Hepatocyte (in vitro differentiated cells): Measurements from ENCODE around the gene VPS16.

ENCODE experiments used
- CTCF ChIP-seq: fragments of 200-600 bp; sonication (generic); IDR thresholded peaks from 2 replicates; pipeline ENCODE4 v1.5.1; 2016; ENCODE audit warnings: antibody characterized with exemption, mild to moderate bottlenecking; ENCODE audit not compliant: poor library complexity
- EZH2 ChIP-seq: fragments of 200-600 bp; sonication (generic); IDR thresholded peaks from 2 replicates; pipeline ENCODE4 v1.6.1; 2016; ENCODE audit warnings: antibody characterized with exemption, mild to moderate bottlenecking, borderline replicate concordance
- EZH2phosphoT487 ChIP-seq: fragments of 200-600 bp; sonication (generic); IDR thresholded peaks from one replicate; pipeline ENCODE4 v1.6.1; 2018; ENCODE audit warnings: antibody characterized with exemption, mild to moderate bottlenecking, low read depth, moderate library complexity; ENCODE audit not compliant: unreplicated experiment, severe bottlenecking

DNA sequence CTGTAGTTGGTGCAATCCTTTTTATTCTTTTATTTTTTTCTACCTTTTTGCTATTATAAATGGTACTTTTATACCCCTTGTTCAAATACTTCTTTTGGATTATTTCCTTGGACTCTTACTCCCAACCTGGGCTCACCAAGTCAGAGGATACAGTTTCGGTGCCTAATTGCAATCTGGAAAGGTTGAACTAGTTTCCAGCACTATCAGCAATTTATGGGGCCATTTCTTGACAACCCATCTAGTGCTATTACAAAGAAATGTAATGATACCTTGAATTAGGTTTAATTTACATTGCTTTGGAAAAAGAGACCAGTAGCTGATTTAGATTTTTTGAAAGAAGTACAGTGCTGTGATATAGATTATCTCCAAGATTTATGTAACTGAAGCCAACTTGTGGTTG is 38.0 kb downstream of the VPS16 start:
- TF ChIP-seq CTCF (no peak), EZH2phosphoT487 (no peak), EZH2 (no peak)
